Measurements from ENCODE around the gene ZSCAN20. TPM values are rescaled to one million over a fixed set of nuclear protein-coding genes. Genes with fewer than 3 reads are reported as not detected.

ZSCAN20 gene
- total RNA-seq, 1 experiment from 2014 or later: 3.9 TPM

- H3T11ph ChIP-seq (ENCODE audit: low read length): no peak overlapping the region
- H3K23me2 ChIP-seq (ENCODE audit: insufficient read length, low read depth, low read length, poor library complexity, severe bottlenecking): no peaks in the 10 kb centered on the region
- no peak overlapping the region for H3K14ac ChIP-seq (ENCODE audit: insufficient read depth, low read length)
- H3K9me3 ChIP-seq (ENCODE audit: control insufficient read depth, low read depth, low read length): no peaks in the 10 kb centered on the region
- H2AK5ac ChIP-seq (ENCODE audit: insufficient read length, low read length): no peak overlapping the region
- WGBS (ENCODE audit: extremely low coverage, insufficient read length, low lambda C conversion rate): no CpG with 5 or more reads among the region's 6 CpGs
- no peak overlapping the region for H2BK12ac ChIP-seq (ENCODE audit: insufficient read length, low read depth, low read length)
- H4K91ac ChIP-seq (ENCODE audit: insufficient read length, low read depth, low read length): no peak overlapping the region
- no peak overlapping the region for H4K8ac ChIP-seq (replicated peaks; ENCODE audit: insufficient read length, low read depth, low read length)
- no peak overlapping the region for H3K9ac ChIP-seq (ENCODE audit: extremely low read depth, insufficient read length, low read length)
- no peak overlapping the region for H3K27ac ChIP-seq (ENCODE audit: insufficient read length, low read depth, low read length)
- no peak overlapping the region for H3K4ac ChIP-seq (ENCODE audit: low read depth, low read length)
- no peaks in the 10 kb centered on the region for H3K79me2 ChIP-seq (ENCODE audit: insufficient read depth, low read length)
- no peaks in the 10 kb centered on the region for H3K27me3 ChIP-seq (ENCODE audit: insufficient read depth, low read length)
- Mint-ChIP-seq H3K36me3 (ENCODE audit: insufficient read depth in 1 of 3, low read depth in 3 of 3) (no peaks in the 10 kb centered on the region), H3K9me3 (no peaks in the 10 kb centered on the region; a peak in 1 of 5 replicates), H3K4me1 (peaks cover 15 to 24% of the 10 kb centered on the region in 2 experiments; a peak in 3 of 4 replicates), H3K4me3 (no peak overlapping the region), H3K27me3 (ENCODE audit: low read depth) (peaks cover 17% of the 10 kb centered on the region), H3K27ac (no peak overlapping the region)
- H3K79me1 ChIP-seq (ENCODE audit: insufficient read depth, low read depth, low read length, poor library complexity, severe bottlenecking): no peaks in the 10 kb centered on the region
- H2BK15ac ChIP-seq (ENCODE audit: low read depth, low read length): no peak overlapping the region
- H2BK5ac ChIP-seq (ENCODE audit: insufficient read length, low read length): no peak overlapping the region
- no peak overlapping the region for H3K18ac ChIP-seq (ENCODE audit: insufficient read length, low read depth, low read length)
- no peak overlapping the region for H3K4me2 ChIP-seq (ENCODE audit: insufficient read depth, insufficient read length, low read length)
- no peak overlapping the region for H2BK120ac ChIP-seq (ENCODE audit: low read depth, low read length, poor library complexity, severe bottlenecking)
- H4K5ac ChIP-seq (ENCODE audit: insufficient read length, low read depth, low read length): no peak overlapping the region
- peaks cover 2% of the 10 kb centered on the region for H3K4me1 ChIP-seq (ENCODE audit: insufficient read depth, low read length)
- H3K23ac ChIP-seq (ENCODE audit: insufficient read length, low read depth, low read length): no peak overlapping the region
- H2AFZ ChIP-seq (ENCODE audit: low read length): no peak overlapping the region
- no peak overlapping the region for H3K56ac ChIP-seq (ENCODE audit: insufficient read length, low read depth, low read length)
- no peaks in the 10 kb centered on the region for H4K20me1 ChIP-seq (ENCODE audit: control insufficient read depth, insufficient read depth, insufficient read length)
- DNase-seq: no peak
- TF ChIP-seq CTCF (conservative IDR thresholded peaks at IDR 0.05): no peak
- no peak overlapping the region for H2BK20ac ChIP-seq (ENCODE audit: low read depth, low read length, poor library complexity, severe bottlenecking)
Measured at GRCh38 chr1:33438364-33439160, 33.9 kb upstream of the ZSCAN20 start.
